ENCODE results near the gene REX1BD. TPM values are rescaled to one million over a fixed set of nuclear protein-coding genes. Genes with fewer than 3 reads are reported as not detected.

The REX1BD gene
- polyA plus RNA-seq, 2 donors, result 48.4 to 59.0 TPM

GRCh38 chr19:18612051-18612771, 23.6 kb downstream of the REX1BD start:
- Histone ChIP-seq H3K9me3 (ENCODE audit: control insufficient read depth in 2 of 2, insufficient read depth in 1 of 2, low read depth in 1 of 2, low read length in 1 of 2) (peaks cover 2 to 4% of the 10 kb centered on the region in 2 donors), H3K36me3 (ENCODE audit: control insufficient read depth in 2 of 2, insufficient read depth in 2 of 2, low read length in 1 of 2) (no peaks in the 10 kb centered on the region), H3K27ac (ENCODE audit: low read depth in 2 of 2, low read length in 1 of 2) (no peak overlapping the region), H3K27me3 (ENCODE audit: control insufficient read depth in 1 of 2, insufficient read depth in 2 of 2, low read length in 2 of 2) (peaks cover 4 to 35% of the 10 kb centered on the region in 2 donors), H3K4me1 (ENCODE audit: control insufficient read depth in 2 of 2, insufficient read depth in 2 of 2, low read length in 1 of 2) (peaks cover 17 to 19% of the 10 kb centered on the region in 2 donors), H3K4me3 (ENCODE audit: low read depth in 1 of 2, low read length in 2 of 2) (peak overlapping the region in 1 of 2 donors; percentile 42)
- WGBS, 2 donors, result 2% methylated on average over 27 to 30 of the region's 30 CpGs

GRCh38 chr19:18612772-18613588, 24.4 kb downstream of the REX1BD start, which contains the start of gene TMEM59L:
Gene TMEM59L (plus strand): TSS chr19:18612870. CDS start chr19:18612959, 89 bp downstream.
- no peaks in the 10 kb centered on the region for H3K36me3 ChIP-seq (ENCODE audit: control insufficient read depth in 2 of 2, insufficient read depth in 2 of 2, low read length in 1 of 2)
- peaks cover 10 to 15% of the 10 kb centered on the region in 2 donors for H3K4me1 ChIP-seq (ENCODE audit: control insufficient read depth in 2 of 2, insufficient read depth in 2 of 2, low read length in 1 of 2)
- peak within 1 kb of the TSS; percentile 40 to 42 for H3K4me3 ChIP-seq (ENCODE audit: low read depth in 1 of 2, low read length in 2 of 2)
- 2 to 3% methylated on average over 64 to 70 of the region's 70 CpGs for WGBS, 2 donors
- H3K9me3 ChIP-seq (ENCODE audit: control insufficient read depth in 2 of 2, insufficient read depth in 1 of 2, low read depth in 1 of 2, low read length in 1 of 2), result peaks cover 2 to 4% of the 10 kb centered on the region in 2 donors
- H3K27ac ChIP-seq (ENCODE audit: low read depth in 2 of 2, low read length in 1 of 2), result no peak within 1 kb of the TSS
- H3K27me3 ChIP-seq (ENCODE audit: control insufficient read depth in 1 of 2, insufficient read depth in 2 of 2, low read length in 2 of 2), result peaks cover 4 to 34% of the 10 kb centered on the region in 2 donors

GRCh38 chr19:18613589-18614234, 25.1 kb downstream of the REX1BD start:
- WGBS, 2 donors, result 41 to 53% methylated on average over 23 of the region's 23 CpGs
- Histone ChIP-seq H3K27ac (ENCODE audit: low read depth in 2 of 2, low read length in 1 of 2) (no peak overlapping the region), H3K36me3 (ENCODE audit: control insufficient read depth in 2 of 2, insufficient read depth in 2 of 2, low read length in 1 of 2) (no peaks in the 10 kb centered on the region), H3K27me3 (ENCODE audit: control insufficient read depth in 1 of 2, insufficient read depth in 2 of 2, low read length in 2 of 2) (peaks cover 4 to 32% of the 10 kb centered on the region in 2 donors), H3K9me3 (ENCODE audit: control insufficient read depth in 2 of 2, insufficient read depth in 1 of 2, low read depth in 1 of 2, low read length in 1 of 2) (peaks cover 2 to 6% of the 10 kb centered on the region in 2 donors), H3K4me1 (ENCODE audit: control insufficient read depth in 2 of 2, insufficient read depth in 2 of 2, low read length in 1 of 2) (peaks cover 10 to 15% of the 10 kb centered on the region in 2 donors), H3K4me3 (ENCODE audit: low read depth in 1 of 2, low read length in 2 of 2) (no peak overlapping the region)

GRCh38 chr19:18616023-18616422, 27.4 kb downstream of the REX1BD start:
- Histone ChIP-seq H3K4me3 (ENCODE audit: low read depth in 1 of 2, low read length in 2 of 2) (no peak overlapping the region), H3K9me3 (ENCODE audit: control insufficient read depth in 2 of 2, insufficient read depth in 1 of 2, low read depth in 1 of 2, low read length in 1 of 2) (peaks cover 2 to 6% of the 10 kb centered on the region in 2 donors), H3K27me3 (ENCODE audit: control insufficient read depth in 1 of 2, insufficient read depth in 2 of 2, low read length in 2 of 2) (peaks cover 0 to 25% of the 10 kb centered on the region in 2 donors), H3K27ac (ENCODE audit: low read depth in 2 of 2, low read length in 1 of 2) (no peak overlapping the region), H3K36me3 (ENCODE audit: control insufficient read depth in 2 of 2, insufficient read depth in 2 of 2, low read length in 1 of 2) (no peaks in the 10 kb centered on the region), H3K4me1 (ENCODE audit: control insufficient read depth in 2 of 2, insufficient read depth in 2 of 2, low read length in 1 of 2) (peaks cover 10 to 12% of the 10 kb centered on the region in 2 donors)
- 83 to 86% methylated on average over 3 of the region's 3 CpGs for WGBS, 2 donors

GRCh38 chr19:18617562-18617961, 29.0 kb downstream of the REX1BD start:
- H3K36me3 ChIP-seq (ENCODE audit: control insufficient read depth in 2 of 2, insufficient read depth in 2 of 2, low read length in 1 of 2), result no peaks in the 10 kb centered on the region
- no peak overlapping the region for H3K4me3 ChIP-seq (ENCODE audit: low read depth in 1 of 2, low read length in 2 of 2)
- H3K4me1 ChIP-seq (ENCODE audit: control insufficient read depth in 2 of 2, insufficient read depth in 2 of 2, low read length in 1 of 2), result peaks cover 4 to 5% of the 10 kb centered on the region in 2 donors
- peaks cover 0 to 15% of the 10 kb centered on the region in 2 donors for H3K27me3 ChIP-seq (ENCODE audit: control insufficient read depth in 1 of 2, insufficient read depth in 2 of 2, low read length in 2 of 2)
- no peak overlapping the region for H3K27ac ChIP-seq (ENCODE audit: low read depth in 2 of 2, low read length in 1 of 2)
- peaks cover 2 to 6% of the 10 kb centered on the region in 2 donors for H3K9me3 ChIP-seq (ENCODE audit: control insufficient read depth in 2 of 2, insufficient read depth in 1 of 2, low read depth in 1 of 2, low read length in 1 of 2)

GRCh38 chr19:18618236-18618635, 29.6 kb downstream of the REX1BD start:
- Histone ChIP-seq H3K4me3 (ENCODE audit: low read depth in 1 of 2, low read length in 2 of 2) (no peak overlapping the region), H3K4me1 (ENCODE audit: control insufficient read depth in 2 of 2, insufficient read depth in 2 of 2, low read length in 1 of 2) (no peaks in the 10 kb centered on the region), H3K27ac (ENCODE audit: low read depth in 2 of 2, low read length in 1 of 2) (no peak overlapping the region), H3K36me3 (ENCODE audit: control insufficient read depth in 2 of 2, insufficient read depth in 2 of 2, low read length in 1 of 2) (no peaks in the 10 kb centered on the region), H3K27me3 (ENCODE audit: control insufficient read depth in 1 of 2, insufficient read depth in 2 of 2, low read length in 2 of 2) (peaks cover 0 to 11% of the 10 kb centered on the region in 2 donors), H3K9me3 (ENCODE audit: control insufficient read depth in 2 of 2, insufficient read depth in 1 of 2, low read depth in 1 of 2, low read length in 1 of 2) (peaks cover 2 to 6% of the 10 kb centered on the region in 2 donors)
- 83 to 94% methylated on average over 13 of the region's 13 CpGs for WGBS, 2 donors

GRCh38 chr19:18620311-18620710, 31.7 kb downstream of the REX1BD start:
- no peak overlapping the region for H3K4me3 ChIP-seq (ENCODE audit: low read depth in 1 of 2, low read length in 2 of 2)
- H3K27ac ChIP-seq (ENCODE audit: low read depth in 2 of 2, low read length in 1 of 2), result no peak overlapping the region
- 89 to 90% methylated on average over 9 to 10 of the region's 10 CpGs for WGBS, 2 donors
- H3K36me3 ChIP-seq (ENCODE audit: control insufficient read depth in 2 of 2, insufficient read depth in 2 of 2, low read length in 1 of 2), result no peaks in the 10 kb centered on the region
- H3K4me1 ChIP-seq (ENCODE audit: control insufficient read depth in 2 of 2, insufficient read depth in 2 of 2, low read length in 1 of 2), result no peaks in the 10 kb centered on the region
- H3K9me3 ChIP-seq (ENCODE audit: control insufficient read depth in 2 of 2, insufficient read depth in 1 of 2, low read depth in 1 of 2, low read length in 1 of 2), result peaks cover 0 to 4% of the 10 kb centered on the region in 2 donors
- peaks cover 0 to 3% of the 10 kb centered on the region in 2 donors for H3K27me3 ChIP-seq (ENCODE audit: control insufficient read depth in 1 of 2, insufficient read depth in 2 of 2, low read length in 2 of 2)

GRCh38 chr19:18620902-18621301, 32.3 kb downstream of the REX1BD start:
- Histone ChIP-seq H3K4me3 (ENCODE audit: low read depth in 1 of 2, low read length in 2 of 2) (no peak overlapping the region), H3K27me3 (ENCODE audit: control insufficient read depth in 1 of 2, insufficient read depth in 2 of 2, low read length in 2 of 2) (peaks cover 0 to 3% of the 10 kb centered on the region in 2 donors), H3K9me3 (ENCODE audit: control insufficient read depth in 2 of 2, insufficient read depth in 1 of 2, low read depth in 1 of 2, low read length in 1 of 2) (peaks cover 0 to 4% of the 10 kb centered on the region in 2 donors), H3K36me3 (ENCODE audit: control insufficient read depth in 2 of 2, insufficient read depth in 2 of 2, low read length in 1 of 2) (no peaks in the 10 kb centered on the region), H3K4me1 (ENCODE audit: control insufficient read depth in 2 of 2, insufficient read depth in 2 of 2, low read length in 1 of 2) (no peaks in the 10 kb centered on the region), H3K27ac (ENCODE audit: low read depth in 2 of 2, low read length in 1 of 2) (no peak overlapping the region)
- 74 to 79% methylated on average over 7 of the region's 7 CpGs for WGBS, 2 donors

GRCh38 chr19:18626906-18627305, 38.3 kb downstream of the REX1BD start:
- Histone ChIP-seq H3K4me3 (ENCODE audit: low read depth in 1 of 2, low read length in 2 of 2) (no peak overlapping the region), H3K27me3 (ENCODE audit: control insufficient read depth in 1 of 2, insufficient read depth in 2 of 2, low read length in 2 of 2) (no peaks in the 10 kb centered on the region), H3K36me3 (ENCODE audit: control insufficient read depth in 2 of 2, insufficient read depth in 2 of 2, low read length in 1 of 2) (no peaks in the 10 kb centered on the region), H3K9me3 (ENCODE audit: control insufficient read depth in 2 of 2, insufficient read depth in 1 of 2, low read depth in 1 of 2, low read length in 1 of 2) (no peaks in the 10 kb centered on the region), H3K27ac (ENCODE audit: low read depth in 2 of 2, low read length in 1 of 2) (no peak overlapping the region), H3K4me1 (ENCODE audit: control insufficient read depth in 2 of 2, insufficient read depth in 2 of 2, low read length in 1 of 2) (peaks cover 0 to 5% of the 10 kb centered on the region in 2 donors)
- WGBS, 2 donors, result 73% methylated on average over 2 of the region's 2 CpGs

Data from esophagus (tissue), 2 donors.